Neural cell (in vitro differentiated cells): ENCODE results near the gene MTPN. TPM values are rescaled to one million over a fixed set of nuclear protein-coding genes. Genes with fewer than 3 reads are reported as not detected.

Experiments used
- H2AFZ ChIP-seq: fragments of 200-600, 300-800 bp; sonication (generic), shearing (Covaris generic); 2 replicates; pipeline ENCODE4 v1.6.0; 2014; ENCODE audit warnings: low read depth, mild to moderate bottlenecking, antibody characterized with exemption, low read length, moderate library complexity
- H3F3A ChIP-seq: fragments of 200-600 bp; shearing (Covaris generic); 2 replicates; pipeline ENCODE4 v1.6.1; 2016; ENCODE audit warnings: mild to moderate bottlenecking, moderate library complexity, mixed read lengths, antibody characterized with exemption, low read length; ENCODE audit not compliant: insufficient read depth, poor library complexity, severe bottlenecking
- H3K27ac ChIP-seq: fragments of 200-600, 300-800 bp; sonication (generic), shearing (Covaris generic); 2 replicates; pipeline ENCODE4 v1.5.1; 2014; ENCODE audit warnings: mild to moderate bottlenecking, low read length, moderate library complexity
- H3K27me3 ChIP-seq: fragments of 300-800, 200-600 bp; sonication (generic), shearing (Covaris generic); 2 replicates; pipeline ENCODE4 v1.6.0; 2014; ENCODE audit warnings: mild to moderate bottlenecking, low read depth, low read length, moderate library complexity; ENCODE audit not compliant: insufficient read depth
- H3K36me3 ChIP-seq: fragments of 300-800, 200-600 bp; sonication (generic), shearing (Covaris generic); 2 replicates; pipeline ENCODE4 v1.5.1; 2014; ENCODE audit warnings: mild to moderate bottlenecking, antibody characterized with exemption, low read length, moderate library complexity; ENCODE audit not compliant: insufficient read depth
- H3K4me2 ChIP-seq: fragments of 300-800, 200-600 bp; sonication (generic), shearing (Covaris generic); 2 replicates; pipeline ENCODE4 v1.6.0; 2014; ENCODE audit warnings: mild to moderate bottlenecking, low read length
- H3K4me3 ChIP-seq: fragments of 300-800, 200-600 bp; sonication (generic), shearing (Covaris generic); 2 replicates; pipeline ENCODE4 v1.5.1; 2014; ENCODE audit warnings: mild to moderate bottlenecking, low read length, moderate library complexity
- H3K79me2 ChIP-seq: fragments of 200-600 bp; shearing (Covaris generic); replicated peaks from 2 replicates; pipeline ENCODE4 v1.6.0; 2014; ENCODE audit warnings: mild to moderate bottlenecking, low read length, moderate library complexity; ENCODE audit not compliant: insufficient read depth
- H3K9ac ChIP-seq: fragments of 300-800, 200-600 bp; sonication (generic), shearing (Covaris generic); 2 replicates; pipeline ENCODE4 v1.6.1; 2016; ENCODE audit warnings: mild to moderate bottlenecking, low read length, mixed read lengths
- H3K9me2 ChIP-seq: fragments of 200-600 bp; shearing (Covaris generic); 2 replicates; pipeline ENCODE4 v1.6.1; 2016; ENCODE audit warnings: mild to moderate bottlenecking, low read length, mixed read lengths; ENCODE audit not compliant: insufficient read depth
- H3K9me3 ChIP-seq: fragments of 200-600, 300-800 bp; sonication (generic), shearing (Covaris generic); 2 replicates; pipeline ENCODE4 v1.6.1; 2016; ENCODE audit warnings: mild to moderate bottlenecking, mixed run types, low read length, moderate library complexity, mixed read lengths
- H4K20me1 ChIP-seq: fragments of 200-600 bp; shearing (Covaris generic); 2 replicates; pipeline ENCODE4 v1.6.1; 2016; ENCODE audit warnings: mild to moderate bottlenecking, mixed run types; ENCODE audit not compliant: insufficient read depth
- CTCF ChIP-seq: fragments of 450-650 bp; IDR thresholded peaks from 2 replicates; pipeline ENCODE4 v1.5.1; 2014; ENCODE audit warnings: antibody characterized with exemption, mild to moderate bottlenecking, moderate library complexity; ENCODE audit not compliant: poor library complexity, severe bottlenecking
- EP300 ChIP-seq: fragments of 450-650 bp; conservative IDR thresholded peaks from 2 replicates; pipeline ENCODE4 v1.6.1; 2014; ENCODE audit warnings: antibody characterized with exemption, mild to moderate bottlenecking, moderate library complexity; ENCODE audit not compliant: poor library complexity, severe bottlenecking
- EZH2 ChIP-seq: fragments of 200-600, 300-800 bp; shearing (Covaris generic), sonication (generic); IDR thresholded peaks from 2 replicates; pipeline ENCODE4 v1.6.1; 2014; ENCODE audit warnings: antibody characterized with exemption, low read length, borderline replicate concordance, mild to moderate bottlenecking; ENCODE audit not compliant: insufficient read depth, poor library complexity, severe bottlenecking
- MXI1 ChIP-seq: fragments of 450-650 bp; conservative IDR thresholded peaks from 2 replicates; pipeline ENCODE4 v1.6.1; 2014; ENCODE audit warnings: antibody characterized with exemption, mild to moderate bottlenecking; ENCODE audit not compliant: poor library complexity, severe bottlenecking
- POLR2AphosphoS5 ChIP-seq: IDR thresholded peaks from 2 replicates; pipeline ENCODE4 v1.6.1; 2012
- RAD21 ChIP-seq: fragments of 450-650 bp; conservative IDR thresholded peaks from 2 replicates; pipeline ENCODE4 v1.6.1; 2014; ENCODE audit warnings: antibody characterized with exemption, mild to moderate bottlenecking, moderate library complexity
- REST ChIP-seq: IDR thresholded peaks from 2 replicates; pipeline ENCODE4 v1.6.1; 2012; ENCODE audit warnings: borderline replicate concordance
- SMC3 ChIP-seq: fragments of 450-650 bp; conservative IDR thresholded peaks from 2 replicates; pipeline ENCODE4 v1.6.1; 2014; ENCODE audit warnings: antibody characterized with exemption, mild to moderate bottlenecking, moderate library complexity; ENCODE audit not compliant: poor library complexity
- TAF1 ChIP-seq: IDR thresholded peaks from 2 replicates; pipeline ENCODE4 v1.6.1; 2012; ENCODE audit warnings: low read depth
- polyA plus RNA-seq: library from polyadenylated mRNA; depleted of rRNA; stranded (reverse); fragments of >200 nt; gene quantifications from 2 replicates; pipeline ENCODE4 v1.2.3, GENCODE V29; 2014

The MTPN gene
- polyA plus RNA-seq, 1 donor from 2014 or later, result 133 TPM

- Histone ChIP-seq H4K20me1 (no peaks in the 10 kb centered on the region), H2AFZ (no peak overlapping the region), H3K4me3 (no peak overlapping the region), H3K27me3 (no peaks in the 10 kb centered on the region), H3K9me3 (no peaks in the 10 kb centered on the region), H3F3A (no peaks in the 10 kb centered on the region), H3K9ac (no peak overlapping the region), H3K79me2 (peaks cover 38% of the 10 kb centered on the region), H3K36me3 (no peaks in the 10 kb centered on the region), H3K4me2 (no peak overlapping the region), H3K27ac (no peak overlapping the region), H3K9me2 (no peaks in the 10 kb centered on the region)
- no peak for TF ChIP-seq POLR2AphosphoS5
- no peak for TF ChIP-seq EP300
- TF ChIP-seq MXI1, result no peak
- TF ChIP-seq EZH2, result no peak
- no peak for TF ChIP-seq SMC3
- TF ChIP-seq RAD21, result no peak
- TF ChIP-seq CTCF, result no peak
- no peak for TF ChIP-seq TAF1
- no peak for TF ChIP-seq REST
Observed at GRCh38 chr7:135962802-135963201, 14.4 kb downstream of the MTPN start.

GRCh38 chr7:135960709-135961451, 16.3 kb downstream of the MTPN start:
- TF ChIP-seq EZH2 (no peak), CTCF (no peak), SMC3 (no peak), POLR2AphosphoS5 (no peak), TAF1 (no peak)
- peaks cover 35% of the 10 kb centered on the region for H3K79me2 ChIP-seq
- no peaks in the 10 kb centered on the region for H3K27me3 ChIP-seq
- H3F3A ChIP-seq, result no peaks in the 10 kb centered on the region
- H3K27ac ChIP-seq, result no peak overlapping the region
- H3K36me3 ChIP-seq, result no peaks in the 10 kb centered on the region
- no peaks in the 10 kb centered on the region for H3K9me3 ChIP-seq
- no peak overlapping the region for H2AFZ ChIP-seq
- H3K9me2 ChIP-seq, result no peaks in the 10 kb centered on the region
- H3K4me3 ChIP-seq, result no peak overlapping the region
- no peak overlapping the region for H3K4me2 ChIP-seq
- H3K9ac ChIP-seq, result no peak overlapping the region
- no peaks in the 10 kb centered on the region for H4K20me1 ChIP-seq
